HG03575 (cell line): ENCODE data around the gene TBX3.

Experiments used
- ATAC-seq: cut with Tn5 transposase; IDR thresholded peaks from one replicate; pipeline ENCODE4 v1.9.1; 2021; ENCODE audit not compliant: unreplicated experiment, insufficient number of reproducible peaks, low FRiP score; ENCODE audit errors: extremely low read depth

TBX3 gene

GRCh38 chr12:114685869-114686268 lies 1.9 kb upstream of the TBX3 start:
- ATAC-seq, result no peak

GRCh38 chr12:114685320-114685781 lies 1.4 kb upstream of the TBX3 start:
- ATAC-seq, result no peak

- ATAC-seq, result no peak
Observed at GRCh38 chr12:114684870-114685273, 897 bp upstream of the TBX3 start.

- no peak for ATAC-seq
Observed at GRCh38 chr12:114683709-114684097, 272 bp downstream of the TBX3 start.

GRCh38 chr12:114682785-114683708 lies 928 bp downstream of the TBX3 start:
- no peak for ATAC-seq

- no peak for ATAC-seq
Observed at GRCh38 chr12:114682106-114682784, 1.7 kb downstream of the TBX3 start.

GRCh38 chr12:114681116-114681871 lies 2.7 kb downstream of the TBX3 start:
- ATAC-seq, result no peak

GRCh38 chr12:114680604-114681069 lies 3.3 kb downstream of the TBX3 start:
- no peak for ATAC-seq

GRCh38 chr12:114679942-114680341 lies 4.0 kb downstream of the TBX3 start:
- ATAC-seq, result no peak

- ATAC-seq, result no peak
Observed at GRCh38 chr12:114679452-114679875, 4.5 kb downstream of the TBX3 start.

GRCh38 chr12:114678718-114679117 lies 5.3 kb downstream of the TBX3 start:
- no peak for ATAC-seq

GRCh38 chr12:114678028-114678427 lies 5.9 kb downstream of the TBX3 start:
- no peak for ATAC-seq

GRCh38 chr12:114676142-114676741 lies 7.7 kb downstream of the TBX3 start:
- no peak for ATAC-seq

GRCh38 chr12:114674251-114675047 lies 9.5 kb downstream of the TBX3 start:
- no peak for ATAC-seq

GRCh38 chr12:114673901-114674250 lies 10.1 kb downstream of the TBX3 start:
- ATAC-seq, result no peak

GRCh38 chr12:114673169-114673833 lies 10.7 kb downstream of the TBX3 start:
- ATAC-seq, result no peak

- no peak for ATAC-seq
Observed at GRCh38 chr12:114672817-114673168, 11.2 kb downstream of the TBX3 start.
